ENCODE data around the gene PARD6B. TPM values are rescaled to one million over a fixed set of nuclear protein-coding genes. Genes with fewer than 3 reads are reported as not detected.

The PARD6B gene
- total and polyA plus RNA-seq, 2 of the 13 experiments (the other 11 are each of a cell fraction or from before 2014, with no cell fraction given) = 6.9 to 22.2 TPM

GRCh38 chr20:50729901-50730764, 1.2 kb upstream of the PARD6B start (continued):
- TF ChIP-seq IRF1 (CRISPR knock-in tag; IDR thresholded peaks at IDR 0.05; ENCODE audit: low read depth) = 0 out of 2 replicates have a peak, but pooled peaks have one; percentile 22
- TF ChIP-seq ZNF546 (CRISPR knock-in tag; conservative IDR thresholded peaks at IDR 0.05) = 0 out of 2 replicates have a peak, but pooled peaks have one; percentile 71
- peak; percentile 86; the same call in 1 of the 2 replicates for TF ChIP-seq ZNF678 (CRISPR knock-in tag; IDR thresholded peaks at IDR 0.05)
- peak; percentile 49; the same call in 1 of the 2 replicates for TF ChIP-seq HNRNPL (IDR thresholded peaks at IDR 0.05; ENCODE audit: low read depth, low read length)
- TF ChIP-seq CBX1 (IDR thresholded peaks at IDR 0.05; ENCODE audit: low read depth) = no peak
- peak; percentile 5; the same call in 1 of the 2 replicates for TF ChIP-seq KMT2A (CRISPR knock-in tag; IDR thresholded peaks at IDR 0.05)
- 0 out of 2 replicates have a peak, but pooled peaks have one; percentile 28 for TF ChIP-seq ZNF530 (CRISPR knock-in tag; IDR thresholded peaks at IDR 0.05; ENCODE audit: low read depth)
- TF ChIP-seq ZFP36L1 (CRISPR knock-in tag; IDR thresholded peaks at IDR 0.05) = peak; percentile 63; the same call in 1 of the 2 replicates
- no peak for TF ChIP-seq GATA4 (IDR thresholded peaks at IDR 0.05; ENCODE audit: borderline replicate concordance, low read depth)
- TF ChIP-seq PAWR (CRISPR knock-in tag; IDR thresholded peaks at IDR 0.05; ENCODE audit: borderline replicate concordance) = peak; percentile 77; the same call in 1 of the 2 replicates
- TF ChIP-seq HBP1 (CRISPR knock-in tag; IDR thresholded peaks at IDR 0.05; ENCODE audit: low read depth) = no peak
- TF ChIP-seq ZNF253 (CRISPR knock-in tag; IDR thresholded peaks at IDR 0.05; ENCODE audit: borderline replicate concordance) = peak; percentile 23; the same call in 1 of the 2 replicates
- 0 out of 2 replicates have a peak, but pooled peaks have one; percentile 42 for TF ChIP-seq ZZZ3 (CRISPR knock-in tag; IDR thresholded peaks at IDR 0.05; ENCODE audit: borderline replicate concordance)
- TF ChIP-seq PRDM10 (CRISPR knock-in tag; IDR thresholded peaks at IDR 0.05; ENCODE audit: low read depth) = no peak; the same call in 1 of the 2 replicates
- 0 out of 2 replicates have a peak, but pooled peaks have one; percentile 22 for TF ChIP-seq HINFP (CRISPR knock-in tag; IDR thresholded peaks at IDR 0.05; ENCODE audit: low read depth)
- no peak; the same call in 1 of the 2 replicates for TF ChIP-seq ZC3H4 (CRISPR knock-in tag; IDR thresholded peaks at IDR 0.05; ENCODE audit: borderline replicate concordance)
- 0 out of 2 replicates have a peak, but pooled peaks have one; percentile 87 for TF ChIP-seq ZBTB46 (CRISPR knock-in tag; IDR thresholded peaks at IDR 0.05; ENCODE audit: borderline replicate concordance)
- TF ChIP-seq ZNF670 (CRISPR knock-in tag; IDR thresholded peaks at IDR 0.05; ENCODE audit: borderline replicate concordance) = peak; percentile 93; the same call in 1 of the 2 replicates

Data from HepG2 (cell line).